T47D (cell line): ENCODE data around the gene TNFRSF9.
"Not testable (repeated sequence)": the region's sequence is repeated elsewhere in the genome, so short reads cannot be mapped to it uniquely, and the experiment has no call there.

Experiments used
- DNase-seq, 2 experiments: peaks; one replicate each; pipeline versions ENCODE4 v3.0.0 to v3.0.0-alpha.2; 2011 to 2012; ENCODE audit warnings: low read depth in 1 of 2, low spot score in 1 of 2
- JUND ChIP-seq: IDR thresholded peaks from 2 replicates; pipeline ENCODE4 v1.6.1; 2012; ENCODE audit warnings: low read depth
- in situ Hi-C: cut with HindIII; loops from 2 replicates; pipeline ENCODE4 v1.10.0; 2016; ENCODE audit warnings: low sequenced_read_pairs, low pct_unique_long_range_greater_than_20kb

The TNFRSF9 gene

GRCh38 chr1:7928247-7928646, 12.4 kb downstream of the TNFRSF9 start:
- no peak for TF ChIP-seq JUND
- no peak for DNase-seq
- in situ Hi-C loops: no loop called here

- DNase-seq, in situ Hi-C loops: not testable (repeated sequence)
These were observed 13.6 kb downstream of the TNFRSF9 start for GRCh38 chr1:7927061-7927460.

- no peak for TF ChIP-seq JUND
- in situ Hi-C loops: no loop called here
- DNase-seq: no peak
These were observed 18.3 kb downstream of the TNFRSF9 start for GRCh38 chr1:7922301-7922700.

GRCh38 chr1:7921796-7922195, 18.8 kb downstream of the TNFRSF9 start:
- no peak for TF ChIP-seq JUND
- DNase-seq: no peak
- in situ Hi-C loops: no loop called here

- no peak for TF ChIP-seq JUND
- no peak for DNase-seq
- in situ Hi-C loops: no loop called here
These were observed 20.8 kb downstream of the TNFRSF9 start for GRCh38 chr1:7919880-7920279.

GRCh38 chr1:7917971-7918370, 22.7 kb downstream of the TNFRSF9 start:
- in situ Hi-C loops, DNase-seq: not testable (repeated sequence)

DNA sequence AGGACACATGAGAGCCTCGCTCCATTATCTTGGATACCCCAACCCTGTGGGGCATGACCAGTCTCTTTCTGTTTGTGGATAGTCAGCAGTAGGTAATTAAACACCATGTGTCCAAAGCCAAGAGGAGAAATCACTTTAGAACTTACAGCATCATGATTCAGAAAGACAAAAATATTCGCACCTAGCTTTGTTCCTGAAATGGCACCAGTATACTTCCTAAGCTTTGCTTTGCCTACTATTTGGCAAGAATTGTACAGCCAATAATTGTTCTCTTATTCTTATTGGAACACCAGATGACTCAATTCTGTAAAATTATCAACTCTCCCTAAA, 24.2 kb downstream of the TNFRSF9 start:
- in situ Hi-C loops: no loop called here
- DNase-seq: no peak
- TF ChIP-seq JUND: no peak

DNA sequence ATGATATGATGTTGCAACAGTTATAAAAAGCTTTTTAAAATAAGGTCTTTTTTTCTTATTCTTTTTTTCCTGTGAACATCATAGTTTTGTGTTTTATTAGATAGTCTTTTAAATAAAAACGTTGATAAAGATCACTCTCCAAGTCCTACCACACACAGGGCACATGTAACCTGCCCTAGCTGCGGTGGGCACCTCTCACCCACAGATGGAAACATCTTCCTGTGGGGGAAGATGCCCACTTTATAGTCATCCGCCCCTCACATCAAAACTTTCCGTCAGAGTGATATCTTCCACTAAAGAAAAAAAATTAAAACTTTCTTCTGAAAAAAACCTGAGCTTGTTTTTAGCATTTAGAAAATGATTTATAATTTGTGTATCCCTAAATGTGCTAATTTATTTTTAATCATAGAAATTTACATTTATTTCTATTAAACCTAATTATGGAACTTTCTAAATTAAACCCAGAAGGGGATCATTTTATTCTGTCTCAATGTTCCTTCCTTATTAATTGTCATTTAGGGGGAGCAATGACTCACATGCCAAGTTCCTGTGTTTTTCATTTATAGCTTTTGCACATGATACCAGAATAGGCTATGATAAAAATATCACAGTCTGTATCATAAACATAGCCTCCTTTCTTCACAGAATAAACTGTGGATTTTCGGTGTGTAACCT, 24.7 kb downstream of the TNFRSF9 start:
- no peak for TF ChIP-seq JUND
- DNase-seq: no peak
- in situ Hi-C loops: no loop called here

GRCh38 chr1:7912743-7913557, 27.7 kb downstream of the TNFRSF9 start:
- no peak for TF ChIP-seq JUND
- DNase-seq: no peak
- in situ Hi-C loops: no loop called here

- no peak for TF ChIP-seq JUND
- in situ Hi-C loops: no loop called here
- peak in 1 of 2 experiments; percentile 29 for DNase-seq
These were observed 28.5 kb downstream of the TNFRSF9 start for GRCh38 chr1:7912145-7912544.

GRCh38 chr1:7905262-7905661, 35.4 kb downstream of the TNFRSF9 start:
- no peak for DNase-seq
- TF ChIP-seq JUND: no peak
- in situ Hi-C loops: no loop called here

DNA sequence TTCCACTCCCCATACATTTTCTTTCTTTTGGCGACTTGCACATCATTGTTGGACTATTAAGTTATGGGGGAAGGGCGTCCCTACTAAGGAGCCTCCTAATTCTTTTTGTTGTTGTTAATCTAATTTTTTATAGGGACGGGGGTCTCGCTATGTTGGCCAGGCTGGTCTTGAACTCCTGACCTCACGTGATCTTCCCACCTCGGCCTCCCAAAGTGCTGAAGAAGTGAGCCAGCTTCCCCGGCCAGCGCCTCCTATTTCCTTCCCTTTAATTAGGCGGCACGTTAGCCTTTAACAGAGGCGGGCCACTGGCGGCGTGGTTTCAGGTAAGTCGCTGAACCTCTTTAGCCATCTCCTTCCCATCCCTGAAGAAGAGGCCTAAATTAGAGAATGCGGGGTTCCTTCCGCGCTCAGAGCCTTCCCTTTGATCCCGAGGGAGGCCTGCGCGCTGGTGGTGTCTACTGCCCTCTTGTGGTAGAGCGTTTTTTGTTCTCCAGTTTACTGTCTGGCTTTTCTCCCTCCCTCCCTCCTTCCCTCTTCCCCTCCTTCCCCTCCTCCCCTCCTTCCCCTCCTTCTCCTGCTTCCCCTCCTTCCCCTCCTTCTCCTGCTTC, 38.1 kb downstream of the TNFRSF9 start:
- in situ Hi-C loops: no loop called here
- DNase-seq: peak; percentile 44 to 74
- TF ChIP-seq JUND: no peak

DNA sequence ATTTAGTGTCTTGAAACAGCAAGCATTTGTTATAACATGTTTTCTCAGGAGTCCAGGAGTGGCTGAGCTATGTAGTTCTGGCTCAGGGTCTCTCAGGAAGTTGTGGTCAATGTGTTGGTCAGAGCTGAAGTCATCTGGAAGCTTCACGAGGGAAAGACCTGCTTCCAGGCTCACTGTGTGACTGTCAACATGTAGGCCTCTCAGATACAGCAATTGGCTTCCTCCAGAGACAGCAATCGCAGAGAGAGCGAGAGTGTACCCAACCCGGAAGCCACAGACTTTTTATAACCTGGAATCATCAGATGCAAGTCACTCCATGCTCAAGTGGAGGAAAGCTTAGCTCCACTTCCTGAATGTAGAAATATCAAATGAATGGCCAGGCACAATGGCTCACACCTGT, 40.9 kb downstream of the TNFRSF9 start:
- no peak for TF ChIP-seq JUND
- in situ Hi-C loops: no loop called here
- DNase-seq: no peak
